ENCODE data around the gene GADD45GIP1.
"Not testable (repeated sequence)": the region's sequence is repeated elsewhere in the genome, so short reads cannot be mapped to it uniquely, and the experiment has no call there.

GADD45GIP1 gene

DNA sequence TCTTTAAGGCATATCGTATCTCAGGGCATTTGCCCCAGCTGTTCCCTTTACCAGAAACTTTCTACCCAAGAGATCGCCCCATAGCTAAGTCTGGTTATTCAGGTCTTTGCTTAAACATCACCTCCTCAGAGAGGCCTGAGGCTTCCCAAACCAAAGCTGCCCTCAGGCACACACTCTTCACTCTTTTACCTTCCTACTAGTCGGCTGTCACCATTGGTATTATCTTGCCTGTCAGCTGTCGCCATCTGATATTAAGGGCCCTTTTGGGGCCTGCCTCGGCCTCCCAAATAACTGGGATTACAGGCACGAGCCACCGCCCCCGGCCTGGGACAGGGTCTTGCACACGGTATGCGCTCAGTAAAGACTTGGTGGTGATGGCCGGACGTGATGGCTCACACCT lies 1.0 kb downstream of the GADD45GIP1 start:
- DNase-seq = no peak

GRCh38 chr19:12955575-12955974 lies 1.4 kb downstream of the GADD45GIP1 start:
- not testable (repeated sequence) for DNase-seq

DNA sequence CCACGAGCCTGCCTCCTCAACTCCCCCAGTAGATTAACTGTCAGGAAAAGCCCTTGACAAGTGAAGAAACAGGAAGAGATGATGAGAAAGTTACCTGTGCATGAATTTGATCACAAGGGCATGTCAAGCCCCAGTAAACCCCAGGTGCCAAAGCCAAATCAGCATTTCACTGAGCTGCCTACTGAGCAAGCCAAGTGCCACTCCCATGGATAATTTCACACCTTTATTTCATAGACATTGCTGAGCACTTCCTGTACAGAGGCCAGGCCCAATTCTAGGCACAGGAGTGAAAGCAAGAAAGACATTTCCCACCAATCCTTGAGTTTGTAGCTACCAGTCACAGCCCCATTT lies 2.4 kb downstream of the GADD45GIP1 start:
- no peak for DNase-seq

- no peak for DNase-seq
Measured at GRCh38 chr19:12953799-12954611, 3.0 kb downstream of the GADD45GIP1 start.

DNA sequence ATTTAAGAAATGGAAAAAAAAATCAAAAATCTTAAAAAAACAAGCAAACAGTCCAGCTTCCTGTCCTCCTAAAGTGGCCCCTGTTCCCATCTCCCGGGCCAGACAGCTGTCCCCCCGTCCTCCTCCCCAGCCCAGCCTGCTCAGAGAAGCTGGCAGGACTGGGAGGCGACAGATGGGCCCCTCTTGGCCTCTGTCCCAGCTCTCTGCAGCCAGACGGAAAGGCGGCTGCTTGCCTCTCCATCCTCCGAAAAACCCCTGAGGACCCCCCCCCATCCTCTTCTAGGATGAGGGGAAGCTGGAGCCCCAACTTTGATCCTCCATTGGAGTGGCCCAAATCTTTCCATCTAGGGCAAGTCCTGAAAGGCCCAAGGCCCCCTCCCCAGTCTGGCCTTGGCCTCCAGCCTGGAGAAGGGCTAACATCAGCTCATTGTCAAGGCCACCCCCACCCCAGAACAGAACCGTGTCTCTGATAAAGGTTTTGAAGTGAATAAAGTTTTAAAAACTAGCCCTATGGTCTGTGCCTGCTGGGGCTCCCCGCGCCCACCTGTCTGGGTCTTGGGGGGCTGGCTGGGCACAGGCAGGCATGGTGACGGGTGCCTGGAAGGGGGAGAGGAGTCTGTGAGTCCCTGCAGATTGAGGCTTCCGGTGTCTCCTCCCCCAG lies 3.8 kb downstream of the GADD45GIP1 start:
- no peak for DNase-seq

GRCh38 chr19:12952488-12953137 lies 4.4 kb downstream of the GADD45GIP1 start:
- no peak for DNase-seq

GRCh38 chr19:12952050-12952449 lies 5.0 kb downstream of the GADD45GIP1 start:
- DNase-seq = not testable (repeated sequence)

GRCh38 chr19:12949363-12950283 lies 7.4 kb downstream of the GADD45GIP1 start:
- no peak for DNase-seq

- no peak for DNase-seq
Measured at GRCh38 chr19:12948612-12949362, 8.2 kb downstream of the GADD45GIP1 start.

GRCh38 chr19:12947702-12948611 lies 9.1 kb downstream of the GADD45GIP1 start:
- DNase-seq = no peak

DNA sequence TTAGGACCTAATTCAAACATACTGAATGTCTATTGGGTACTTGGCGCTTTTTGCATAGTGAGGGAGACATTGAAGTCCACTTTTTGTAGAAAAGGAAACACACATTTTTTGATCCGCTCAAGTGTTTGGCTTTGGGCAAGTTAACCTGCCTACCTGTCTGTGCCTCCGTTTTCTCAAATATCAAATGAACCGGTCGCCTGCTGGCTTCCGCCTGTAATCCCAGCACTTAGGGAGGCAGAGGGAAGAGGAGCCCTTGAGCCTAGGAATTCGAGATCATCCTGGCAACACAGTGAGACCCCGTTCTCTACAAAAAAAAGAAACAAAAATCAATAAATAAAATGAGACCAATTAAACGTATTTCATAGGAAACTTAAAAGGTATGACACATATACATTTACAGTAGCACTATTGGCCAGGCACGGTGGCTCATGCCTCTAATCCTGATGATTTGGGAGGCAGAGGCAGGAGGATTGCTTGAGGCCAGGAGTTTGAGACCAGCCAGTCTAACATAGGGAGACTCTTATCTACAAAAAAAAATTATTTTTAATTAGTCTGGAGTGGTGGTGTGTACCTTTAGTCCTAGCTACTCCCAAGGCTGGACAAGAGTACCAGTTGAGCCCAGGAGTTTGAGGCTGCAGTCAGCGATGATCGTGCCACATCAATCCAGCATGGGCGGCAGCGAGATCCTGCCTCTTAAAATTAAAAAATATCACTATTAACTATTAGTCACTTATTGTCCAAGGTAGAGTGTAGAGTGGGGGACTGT lies 10.1 kb downstream of the GADD45GIP1 start:
- no peak for DNase-seq

DNA sequence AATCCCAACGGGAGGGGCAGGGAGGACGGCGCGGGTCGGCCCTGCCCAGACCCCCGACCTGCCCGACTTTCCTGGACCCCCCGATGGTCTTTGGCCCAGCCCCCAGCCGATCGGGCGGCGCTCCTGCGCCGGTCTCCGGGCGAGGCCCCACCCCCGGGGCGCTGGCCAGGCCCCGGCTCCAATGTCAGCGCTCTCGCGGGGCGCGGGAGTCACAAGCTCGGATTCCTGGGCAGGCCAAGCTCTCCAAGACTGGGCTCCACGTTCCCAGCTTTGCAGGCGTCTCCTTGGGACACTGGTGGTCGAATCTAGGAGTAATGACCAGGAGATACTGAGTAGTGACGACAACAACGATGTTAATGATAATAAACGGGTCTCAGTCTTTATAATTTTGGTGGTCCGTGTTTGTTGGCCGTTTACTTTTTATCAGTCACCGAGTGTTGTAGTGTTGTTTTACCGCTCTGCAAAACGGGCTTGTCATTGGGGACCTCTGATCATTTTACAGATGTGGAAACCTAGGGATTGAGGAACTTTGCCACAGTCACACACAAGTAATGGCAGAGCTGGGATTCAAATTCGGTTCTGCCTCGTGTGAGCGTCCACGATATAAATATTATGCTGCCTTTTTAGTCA lies 10.8 kb downstream of the GADD45GIP1 start:
- peak; percentile 52 for DNase-seq

DNA sequence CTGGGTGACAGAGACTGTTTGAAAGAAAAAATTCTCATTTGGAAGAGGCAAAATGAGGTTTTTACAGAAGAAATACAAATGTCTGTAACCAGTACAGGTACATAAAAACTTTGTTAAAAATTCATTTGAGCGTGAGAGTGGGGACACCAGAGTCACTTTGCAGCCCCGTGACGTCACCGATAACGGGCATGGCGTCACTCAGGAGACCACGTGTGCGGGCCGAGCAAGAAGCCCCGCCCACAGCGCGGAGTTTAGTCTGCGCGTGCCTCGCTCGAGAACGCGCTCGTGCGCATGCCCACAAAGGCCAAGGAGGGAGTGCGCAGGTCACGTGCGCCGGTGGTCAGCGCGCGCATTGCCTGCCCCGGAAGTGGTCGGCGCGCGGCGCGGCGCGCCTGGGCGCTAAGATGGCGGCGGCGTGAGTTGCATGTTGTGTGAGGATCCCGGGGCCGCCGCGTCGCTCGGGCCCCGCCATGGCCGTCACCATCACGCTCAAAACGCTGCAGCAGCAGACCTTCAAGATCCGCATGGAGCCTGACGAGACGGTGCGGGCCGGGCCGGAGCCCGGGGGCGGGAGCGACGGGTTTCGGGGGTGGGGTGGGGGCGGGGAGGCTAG lies 11.4 kb downstream of the GADD45GIP1 start, which contains the start of gene RAD23A:
TSS of gene RAD23A (plus strand) at position 384 of the 613 bp plus-strand sequence. CDS start at position 471, 87 bp downstream.
- peak; percentile 98 for DNase-seq

GRCh38 chr19:12944104-12944674 lies 12.8 kb downstream of the GADD45GIP1 start:
- no peak for DNase-seq

DNA sequence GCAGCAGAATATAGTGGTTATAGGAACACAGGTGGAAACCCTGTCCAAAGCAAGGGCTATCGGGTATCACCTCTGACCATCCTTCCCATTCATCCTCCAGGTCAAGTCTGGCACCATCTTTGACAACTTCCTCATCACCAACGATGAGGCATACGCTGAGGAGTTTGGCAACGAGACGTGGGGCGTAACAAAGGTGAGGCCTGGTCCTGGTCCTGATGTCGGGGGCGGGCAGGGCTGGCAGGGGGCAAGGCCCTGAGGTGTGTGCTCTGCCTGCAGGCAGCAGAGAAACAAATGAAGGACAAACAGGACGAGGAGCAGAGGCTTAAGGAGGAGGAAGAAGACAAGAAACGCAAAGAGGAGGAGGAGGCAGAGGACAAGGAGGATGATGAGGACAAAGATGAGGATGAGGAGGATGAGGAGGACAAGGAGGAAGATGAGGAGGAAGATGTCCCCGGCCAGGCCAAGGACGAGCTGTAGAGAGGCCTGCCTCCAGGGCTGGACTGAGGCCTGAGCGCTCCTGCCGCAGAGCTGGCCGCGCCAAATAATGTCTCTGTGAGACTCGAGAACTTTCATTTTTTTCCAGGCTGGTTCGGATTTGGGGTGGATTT lies 13.5 kb downstream of the GADD45GIP1 start:
- DNase-seq = no peak

DNA sequence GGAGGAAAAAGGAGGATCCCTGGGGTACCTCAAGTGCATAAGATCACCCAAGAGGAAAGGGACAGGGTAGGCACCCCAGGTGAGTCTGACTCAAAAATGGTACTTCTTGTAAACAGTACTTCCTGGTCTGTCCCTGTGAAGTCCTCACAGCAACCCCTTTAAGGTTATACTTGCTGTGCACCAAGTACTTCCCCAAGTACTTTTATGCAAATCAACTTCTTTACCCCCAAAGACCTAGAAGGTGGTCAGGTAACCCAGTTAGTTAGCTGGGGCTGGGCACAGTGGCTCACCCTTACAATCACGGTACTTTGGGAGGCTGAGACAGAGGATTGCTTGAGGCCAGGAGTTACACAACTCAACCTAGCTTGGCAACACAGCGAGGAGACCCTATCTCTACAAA lies 16.1 kb downstream of the GADD45GIP1 start:
- DNase-seq = no peak

DNA sequence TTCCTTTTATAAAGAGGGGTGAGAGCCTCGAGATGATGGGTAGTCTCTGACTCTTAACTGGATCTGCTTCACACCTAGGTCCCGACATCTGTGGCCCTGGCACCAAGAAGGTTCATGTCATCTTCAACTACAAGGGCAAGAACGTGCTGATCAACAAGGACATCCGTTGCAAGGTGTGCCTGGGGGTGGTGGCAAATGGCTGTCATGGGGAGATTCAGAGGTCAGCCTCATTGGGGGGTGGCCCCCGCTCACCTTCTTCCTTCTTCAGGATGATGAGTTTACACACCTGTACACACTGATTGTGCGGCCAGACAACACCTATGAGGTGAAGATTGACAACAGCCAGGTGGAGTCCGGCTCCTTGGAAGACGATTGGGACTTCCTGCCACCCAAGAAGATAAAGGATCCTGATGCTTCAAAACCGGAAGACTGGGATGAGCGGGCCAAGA lies 17.0 kb downstream of the GADD45GIP1 start:
- DNase-seq = no peak
